Loucy (cell line): ENCODE results near the gene MDN1.

ENCODE experiments used
- EZH2phosphoT487 ChIP-seq: fragments of 200-600 bp; IDR thresholded peaks from 2 replicates; pipeline ENCODE4 v1.6.1; 2018; ENCODE audit warnings: antibody characterized with exemption, mild to moderate bottlenecking, moderate library complexity, borderline replicate concordance
- TF ChIP-seq, protein P1 (sequence below): fragments of 200-600 bp; sonication (generic); conservative IDR thresholded peaks from 2 replicates; pipeline ENCODE4 v1.5.1; 2014; ENCODE audit warnings: mild to moderate bottlenecking, antibody characterized with exemption, low read length

DNA sequence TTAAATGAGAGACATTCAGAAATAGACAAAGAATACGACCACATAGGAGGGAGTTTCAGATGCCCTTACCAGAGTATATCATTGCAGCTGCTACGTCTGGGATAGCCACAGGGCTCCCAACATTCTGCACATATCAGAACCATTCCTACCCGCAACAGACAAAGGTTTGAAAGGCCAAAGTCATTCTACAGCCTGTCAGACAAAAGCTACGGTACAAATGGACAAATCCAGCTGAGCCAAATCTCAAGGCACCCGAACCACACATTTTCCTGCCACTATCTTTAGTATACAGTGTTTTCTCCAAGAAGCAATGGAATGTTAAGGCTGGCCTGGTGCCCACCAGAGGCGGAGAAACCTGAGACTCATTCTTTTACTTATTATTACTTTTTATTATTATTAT lies 150.6 kb downstream of the MDN1 start:
- TF ChIP-seq, protein P1, sequence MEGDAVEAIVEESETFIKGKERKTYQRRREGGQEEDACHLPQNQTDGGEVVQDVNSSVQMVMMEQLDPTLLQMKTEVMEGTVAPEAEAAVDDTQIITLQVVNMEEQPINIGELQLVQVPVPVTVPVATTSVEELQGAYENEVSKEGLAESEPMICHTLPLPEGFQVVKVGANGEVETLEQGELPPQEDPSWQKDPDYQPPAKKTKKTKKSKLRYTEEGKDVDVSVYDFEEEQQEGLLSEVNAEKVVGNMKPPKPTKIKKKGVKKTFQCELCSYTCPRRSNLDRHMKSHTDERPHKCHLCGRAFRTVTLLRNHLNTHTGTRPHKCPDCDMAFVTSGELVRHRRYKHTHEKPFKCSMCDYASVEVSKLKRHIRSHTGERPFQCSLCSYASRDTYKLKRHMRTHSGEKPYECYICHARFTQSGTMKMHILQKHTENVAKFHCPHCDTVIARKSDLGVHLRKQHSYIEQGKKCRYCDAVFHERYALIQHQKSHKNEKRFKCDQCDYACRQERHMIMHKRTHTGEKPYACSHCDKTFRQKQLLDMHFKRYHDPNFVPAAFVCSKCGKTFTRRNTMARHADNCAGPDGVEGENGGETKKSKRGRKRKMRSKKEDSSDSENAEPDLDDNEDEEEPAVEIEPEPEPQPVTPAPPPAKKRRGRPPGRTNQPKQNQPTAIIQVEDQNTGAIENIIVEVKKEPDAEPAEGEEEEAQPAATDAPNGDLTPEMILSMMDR: no peak
- TF ChIP-seq EZH2phosphoT487: no peak
